Measurements from ENCODE around the gene RBPJ. TPM values are rescaled to one million over a fixed set of nuclear protein-coding genes. Genes with fewer than 3 reads are reported as not detected.

RBPJ gene
- polyA plus RNA-seq (2011; rRNA removed) (169 and 218 TPM in 2 replicates), polyA minus RNA-seq (2011; rRNA and poly(A)+ RNA removed) (154 and 183 TPM in 2 replicates)

DNA sequence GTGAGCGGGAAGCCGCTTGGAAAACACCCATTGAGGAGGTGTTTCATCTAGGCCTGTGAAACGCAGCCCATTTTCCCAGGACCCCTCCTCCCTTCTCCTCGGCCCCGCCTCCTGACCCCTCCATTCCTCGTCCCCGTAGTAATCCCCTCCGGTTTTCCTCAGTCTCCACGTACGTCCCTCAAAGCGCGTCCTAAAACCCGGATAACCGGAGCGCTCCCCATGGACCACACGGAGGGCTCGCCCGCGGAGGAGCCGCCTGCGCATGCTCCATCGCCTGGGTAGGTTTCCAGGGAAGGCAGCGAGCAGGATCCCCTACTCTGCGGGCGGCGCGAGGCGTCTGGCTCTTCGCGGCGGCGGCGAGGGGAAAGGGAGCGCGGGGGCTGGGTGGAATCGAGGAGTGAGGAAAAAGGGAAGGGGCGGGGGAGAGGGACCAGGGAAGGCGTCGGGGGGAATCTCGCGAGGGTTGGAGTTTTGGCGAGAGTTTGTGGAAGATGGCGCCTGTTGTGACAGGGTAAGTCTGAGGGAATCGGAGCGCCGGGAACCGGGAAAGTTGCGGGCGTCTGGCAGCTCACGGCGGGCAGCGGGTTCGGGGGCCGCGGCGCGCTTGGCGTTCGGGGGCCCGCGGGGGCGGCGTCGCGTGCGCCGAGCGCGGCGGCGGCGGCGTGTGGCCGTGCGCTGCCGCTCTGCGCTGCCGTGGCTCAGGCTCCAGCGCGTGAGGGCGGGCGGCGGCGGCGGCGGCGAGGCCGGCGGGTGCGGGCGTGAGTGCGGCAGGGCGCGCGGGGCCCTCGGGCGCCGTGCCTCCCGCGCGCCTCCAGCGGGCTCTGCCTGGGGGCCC lies at the start of gene RBPJ:
RBPJ (plus strand) TSS at position 477 of the 835 bp plus-strand sequence; CDS start at position 492, 15 bp downstream.
- Histone ChIP-seq H3K27me3 (ENCODE audit: control insufficient read depth, insufficient read depth, low read length) (no peaks in the 10 kb centered on the region), H3K9me3 (ENCODE audit: control insufficient read depth, insufficient read depth, low read length) (peaks cover 8% of the 10 kb centered on the region; the same call in 1 of the 2 replicates), H3K27ac (ENCODE audit: low read depth, low read length) (peak within 1 kb of the TSS; percentile 96), H3K4me3 (ENCODE audit: low read depth, low read length) (peak within 1 kb of the TSS; percentile 98)
- DNase-seq (ENCODE audit: low read depth, low spot score), result peak; percentile 99
- TF ChIP-seq, protein P1, sequence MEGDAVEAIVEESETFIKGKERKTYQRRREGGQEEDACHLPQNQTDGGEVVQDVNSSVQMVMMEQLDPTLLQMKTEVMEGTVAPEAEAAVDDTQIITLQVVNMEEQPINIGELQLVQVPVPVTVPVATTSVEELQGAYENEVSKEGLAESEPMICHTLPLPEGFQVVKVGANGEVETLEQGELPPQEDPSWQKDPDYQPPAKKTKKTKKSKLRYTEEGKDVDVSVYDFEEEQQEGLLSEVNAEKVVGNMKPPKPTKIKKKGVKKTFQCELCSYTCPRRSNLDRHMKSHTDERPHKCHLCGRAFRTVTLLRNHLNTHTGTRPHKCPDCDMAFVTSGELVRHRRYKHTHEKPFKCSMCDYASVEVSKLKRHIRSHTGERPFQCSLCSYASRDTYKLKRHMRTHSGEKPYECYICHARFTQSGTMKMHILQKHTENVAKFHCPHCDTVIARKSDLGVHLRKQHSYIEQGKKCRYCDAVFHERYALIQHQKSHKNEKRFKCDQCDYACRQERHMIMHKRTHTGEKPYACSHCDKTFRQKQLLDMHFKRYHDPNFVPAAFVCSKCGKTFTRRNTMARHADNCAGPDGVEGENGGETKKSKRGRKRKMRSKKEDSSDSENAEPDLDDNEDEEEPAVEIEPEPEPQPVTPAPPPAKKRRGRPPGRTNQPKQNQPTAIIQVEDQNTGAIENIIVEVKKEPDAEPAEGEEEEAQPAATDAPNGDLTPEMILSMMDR (IDR thresholded peaks at IDR 0.05; ENCODE audit: low read depth, low read length), result no peak
- ChIA-PET CTCF (interaction anchor here (0.8 to 1.2 kb wide), 3 partner anchors 9 to 332 kb away, joined by 3 to 5 read pairs (median 3); no protein-coding TSS in a partner anchor), POLR2A (interaction anchor here (0.8 to 2.9 kb wide), 3 partner anchors 144 to 163 kb away, joined by 3 to 65 read pairs (median 3); no protein-coding TSS in a partner anchor)

DNA sequence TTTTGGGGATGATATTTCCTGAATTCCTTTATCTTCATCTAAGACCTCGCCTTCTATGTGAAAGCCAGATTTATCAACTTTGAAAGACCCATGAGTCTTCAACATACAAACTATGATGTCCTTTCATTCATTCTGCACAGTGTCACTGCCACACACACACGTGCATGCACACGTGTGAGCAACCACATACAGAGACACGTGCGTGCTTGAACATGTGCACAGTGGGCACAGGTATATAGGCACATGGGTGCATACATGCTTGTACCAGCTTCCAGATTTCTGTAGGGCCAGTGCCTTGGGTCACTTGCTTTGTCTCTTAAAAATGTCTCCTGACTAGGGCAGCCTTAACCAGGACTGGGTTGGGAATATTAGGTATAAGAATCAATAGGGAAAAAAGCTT lies 49.1 kb upstream of the RBPJ start:
- ChIA-PET POLR2A (no interaction called here), CTCF (no interaction called here)
- no peak overlapping the region for H3K4me3 ChIP-seq (ENCODE audit: low read depth, low read length)
- no peaks in the 10 kb centered on the region for H3K27me3 ChIP-seq (ENCODE audit: control insufficient read depth, insufficient read depth, low read length)
- DNase-seq (ENCODE audit: low read depth, low spot score), result no peak
- TF ChIP-seq, protein P1 (IDR thresholded peaks at IDR 0.05; ENCODE audit: low read depth, low read length), result no peak
- peaks cover 3% of the 10 kb centered on the region; the same call in 1 of the 2 replicates for H3K9me3 ChIP-seq (ENCODE audit: control insufficient read depth, insufficient read depth, low read length)
- no peak overlapping the region for H3K27ac ChIP-seq (ENCODE audit: low read depth, low read length)

DNA sequence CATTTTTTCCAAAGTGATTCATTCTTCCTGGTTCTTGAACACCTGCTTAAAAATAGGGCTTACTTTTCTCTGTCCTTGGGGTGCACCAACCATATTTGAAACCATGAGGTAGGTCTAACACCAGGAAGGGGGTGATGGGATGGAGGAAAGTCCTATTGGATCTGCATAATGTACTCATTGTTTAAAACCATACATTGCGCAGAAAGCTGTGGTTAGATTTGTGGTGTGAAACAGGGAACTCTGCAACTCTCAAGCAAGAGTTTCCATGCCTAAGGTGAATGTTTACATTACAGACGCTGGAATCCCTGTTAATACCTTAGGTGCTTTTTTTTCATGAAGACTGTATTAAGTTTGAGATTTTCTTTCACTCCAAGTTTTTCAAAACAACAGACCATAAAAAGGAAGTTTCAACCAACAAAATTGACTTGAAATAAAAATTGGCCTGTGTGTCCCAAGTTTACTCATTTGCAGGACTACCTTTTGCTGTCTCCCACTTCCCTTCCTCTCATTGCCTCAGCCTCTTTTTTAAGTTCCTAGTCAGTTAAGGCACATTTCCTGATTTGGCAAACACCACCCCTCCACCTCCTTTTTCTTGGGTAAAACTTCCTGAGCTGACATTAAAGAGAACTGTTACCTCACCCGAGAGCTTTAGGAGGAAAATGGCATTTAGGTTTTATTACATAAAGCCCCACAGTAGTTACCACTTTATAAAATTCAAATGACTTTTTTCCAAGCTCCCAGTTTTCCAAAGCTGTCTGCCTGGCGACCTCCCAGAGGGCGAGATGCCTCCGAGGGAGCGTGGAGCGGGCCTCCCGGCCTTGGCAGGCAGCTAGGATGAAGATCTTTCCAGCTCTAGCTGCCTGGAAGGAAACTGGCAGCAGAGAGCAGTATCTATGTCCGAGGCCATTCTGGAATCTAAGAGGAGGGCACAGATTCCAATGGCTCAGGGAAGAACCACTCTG lies 47.9 kb upstream of the RBPJ start:
- H3K9me3 ChIP-seq (ENCODE audit: control insufficient read depth, insufficient read depth, low read length), result peaks cover 3% of the 10 kb centered on the region; the same call in 1 of the 2 replicates
- H3K27me3 ChIP-seq (ENCODE audit: control insufficient read depth, insufficient read depth, low read length), result no peaks in the 10 kb centered on the region
- CTCF ChIA-PET, result interaction anchor here (1.0 kb wide), 1 partner anchor 190 kb away, joined by 4 read pairs; no protein-coding TSS in a partner anchor
- H3K27ac ChIP-seq (ENCODE audit: low read depth, low read length), result no peak overlapping the region
- POLR2A ChIA-PET, result no interaction called here
- no peak overlapping the region for H3K4me3 ChIP-seq (ENCODE audit: low read depth, low read length)
- DNase-seq (ENCODE audit: low read depth, low spot score), result no peak
- TF ChIP-seq, protein P1 (IDR thresholded peaks at IDR 0.05; ENCODE audit: low read depth, low read length), result no peak

DNA sequence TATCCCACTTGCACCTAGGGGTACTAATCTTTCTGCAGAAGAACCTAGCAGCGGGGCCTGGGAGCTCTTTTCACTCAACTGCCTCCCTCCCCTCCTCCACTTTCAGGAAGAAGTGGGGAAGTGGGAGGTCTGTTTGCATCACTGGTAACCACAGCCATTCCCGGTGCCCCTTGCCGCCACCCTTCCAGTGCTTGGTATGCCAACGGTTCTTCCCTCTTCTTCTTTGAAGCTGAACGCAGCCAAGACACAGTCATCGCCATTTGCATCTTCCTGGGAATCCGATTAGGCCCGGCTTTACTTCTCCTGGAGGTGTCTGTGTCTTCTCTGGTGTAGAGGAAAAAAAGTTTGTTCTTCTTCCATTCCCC lies 47.2 kb upstream of the RBPJ start:
- no peak overlapping the region for H3K4me3 ChIP-seq (ENCODE audit: low read depth, low read length)
- H3K27me3 ChIP-seq (ENCODE audit: control insufficient read depth, insufficient read depth, low read length), result no peaks in the 10 kb centered on the region
- no peak overlapping the region for H3K27ac ChIP-seq (ENCODE audit: low read depth, low read length)
- CTCF ChIA-PET, result interaction anchor here (0.7 to 1.0 kb wide), 2 partner anchors 190 to 728 kb away, joined by 3 to 4 read pairs; no protein-coding TSS in a partner anchor
- DNase-seq (ENCODE audit: low read depth, low spot score), result no peak
- peaks cover 3% of the 10 kb centered on the region; the same call in 1 of the 2 replicates for H3K9me3 ChIP-seq (ENCODE audit: control insufficient read depth, insufficient read depth, low read length)
- TF ChIP-seq, protein P1 (IDR thresholded peaks at IDR 0.05; ENCODE audit: low read depth, low read length), result no peak
- POLR2A ChIA-PET, result no interaction called here
